H1 (cell line): ENCODE data around the gene DDHD1. TPM values are rescaled to one million over a fixed set of nuclear protein-coding genes. Genes with fewer than 3 reads are reported as not detected.

Experiments used
- E2F6 ChIP-seq: IDR thresholded peaks from 2 replicates; pipeline ENCODE4 v1.6.1; 2012; ENCODE audit warnings: inconsistent platforms
- polyA plus RNA-seq, 7 experiments: library from polyadenylated mRNA; depleted of rRNA in 3 of 7; stranded (reverse) in 5 of 7; unstranded in 2 of 7; fragments of >200 nt in 5 of 7; fragments of 200-250 nt in 2 of 7; gene quantifications; 1 replicate in 5 of 7; 2 replicates in 1 of 7; 4 replicates in 1 of 7; pipeline versions ENCODE4 v1.2.1 to v1.2.3, GENCODE V29; 2011 to 2013; ENCODE audit warnings: missing spikeins in 2 of 7, mixed read lengths in 2 of 7
- total RNA-seq: library from RNA; stranded (reverse); fragmentation: NEBNext Ultra II Directional; extraction: Animal tissue kit (Norgen Biotek cat#: 25700); gene quantifications from 2 replicates; pipeline ENCODE4 v1.2.1, GENCODE V29; 2021

Gene DDHD1
- total and polyA plus RNA-seq, 2 of the 8 experiments (the other 6 are each of a cell fraction or from before 2014, with no cell fraction given) = 3.6 to 16.0 TPM

- TF ChIP-seq E2F6 = no peak
These were observed 146.1 kb downstream of the DDHD1 start (continued) for GRCh38 chr14:53006931-53007562.
